GM19463 (cell line): Measurements from ENCODE around the gene PUDP.
A peak's percentile ranks its signal among the peaks of the same experiment; 100 is the strongest.

ENCODE experiments used
- ATAC-seq: cut with Tn5 transposase; IDR thresholded peaks from one replicate; pipeline ENCODE4 v1.9.1; 2021; ENCODE audit warnings: mild to moderate bottlenecking, moderate library complexity; ENCODE audit not compliant: unreplicated experiment

PUDP gene

GRCh38 chrX:7076245-7076661, 71.7 kb downstream of the PUDP start:
- ATAC-seq: no peak

DNA sequence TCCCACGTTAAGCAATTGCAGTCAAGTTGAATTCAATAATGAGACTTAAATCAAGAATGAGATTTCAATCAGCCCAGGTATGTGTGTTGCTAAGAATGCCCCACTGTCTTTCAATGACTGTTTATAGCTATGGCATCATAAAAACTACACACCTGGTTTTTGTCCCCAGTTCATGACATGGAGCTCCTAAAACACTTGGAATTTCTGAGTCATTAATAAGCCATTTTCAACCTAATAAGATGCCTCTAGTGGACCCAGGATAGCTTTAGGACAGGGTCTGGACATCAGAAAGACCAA, 73.1 kb downstream of the PUDP start:
- no peak for ATAC-seq

DNA sequence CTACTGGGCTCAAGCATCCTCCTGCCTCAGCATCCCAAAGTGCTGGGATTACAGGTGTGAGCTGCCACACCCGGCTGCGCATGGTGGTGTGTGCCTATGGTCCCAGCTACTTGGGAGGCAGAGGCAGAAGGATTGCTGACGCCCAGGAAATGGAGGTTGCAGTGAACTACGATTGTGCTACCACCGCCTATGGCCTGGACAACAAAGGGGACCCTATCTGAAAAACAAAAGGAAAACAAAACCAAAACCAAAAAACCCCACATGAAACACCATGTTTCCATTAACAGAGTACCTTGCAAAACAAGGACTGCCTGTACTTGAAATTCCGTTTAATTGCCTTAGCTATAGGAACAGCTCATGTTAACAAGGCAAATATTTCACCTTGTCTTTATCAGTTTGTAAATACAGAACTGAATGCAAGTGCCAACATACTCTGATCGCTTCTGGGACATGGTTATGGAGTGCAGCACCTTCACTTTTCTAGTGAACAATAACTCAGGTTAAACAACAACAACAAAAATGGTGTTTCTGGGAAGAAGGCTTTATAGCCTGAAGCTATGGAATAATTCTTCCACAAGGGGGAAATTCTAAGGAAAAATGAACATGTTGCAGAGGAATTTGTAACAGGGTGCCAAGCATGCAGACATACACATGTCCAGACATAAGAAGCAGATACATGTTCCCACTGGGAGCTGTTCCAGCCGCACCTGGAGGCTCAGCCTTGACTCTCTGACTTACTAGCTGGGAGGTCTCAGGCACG, 73.6 kb downstream of the PUDP start:
- ATAC-seq: no peak

- ATAC-seq: no peak
Observed at GRCh38 chrX:7073336-7073735, 74.6 kb downstream of the PUDP start.

- ATAC-seq: no peak
Observed at GRCh38 chrX:7072856-7073255, 75.1 kb downstream of the PUDP start.

DNA sequence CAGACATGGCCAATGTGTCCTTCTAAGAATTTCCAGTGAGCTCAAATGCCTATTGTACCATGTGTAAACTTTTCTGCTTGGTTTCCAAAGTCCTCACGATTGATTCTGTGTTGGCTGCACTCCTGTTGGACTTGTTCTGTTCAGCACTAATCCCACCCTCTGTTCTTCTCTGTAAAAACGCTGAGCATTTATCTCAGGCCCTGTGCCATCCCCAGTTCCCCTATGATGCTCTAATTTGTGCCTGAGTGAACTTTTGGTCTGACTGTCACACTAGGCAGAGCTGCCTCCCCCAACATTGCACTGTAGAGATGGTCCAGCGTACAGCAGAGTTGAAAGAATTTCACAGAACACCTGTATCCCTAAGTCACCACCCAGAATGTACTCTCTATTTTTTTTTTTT, 76.6 kb downstream of the PUDP start:
- ATAC-seq: peak; percentile 36

GRCh38 chrX:7069556-7069955, 78.4 kb downstream of the PUDP start:
- ATAC-seq: no peak

GRCh38 chrX:7068939-7069367, 79.0 kb downstream of the PUDP start:
- no peak for ATAC-seq

DNA sequence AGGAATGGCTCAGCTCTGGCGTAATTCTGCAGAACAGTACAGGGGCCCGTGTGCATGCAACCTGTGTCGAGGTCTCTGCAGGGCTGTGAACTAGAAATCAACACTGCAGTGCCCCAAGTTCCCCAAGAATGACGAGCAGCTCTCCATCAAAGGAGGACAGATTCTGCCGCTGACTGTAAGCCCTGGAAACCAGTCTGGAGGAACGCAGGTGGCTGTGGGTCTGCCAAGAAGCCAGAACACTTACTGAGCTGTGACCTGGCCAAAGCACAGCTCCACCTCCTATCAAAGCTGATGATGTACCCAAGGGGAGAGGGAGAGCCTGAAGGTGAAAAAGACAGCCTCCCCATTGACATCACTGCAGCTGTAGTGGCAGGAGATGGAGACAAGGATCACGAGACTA, 80.7 kb downstream of the PUDP start:
- ATAC-seq: no peak

- ATAC-seq: no peak
Observed at GRCh38 chrX:7065473-7065872, 82.5 kb downstream of the PUDP start.

DNA sequence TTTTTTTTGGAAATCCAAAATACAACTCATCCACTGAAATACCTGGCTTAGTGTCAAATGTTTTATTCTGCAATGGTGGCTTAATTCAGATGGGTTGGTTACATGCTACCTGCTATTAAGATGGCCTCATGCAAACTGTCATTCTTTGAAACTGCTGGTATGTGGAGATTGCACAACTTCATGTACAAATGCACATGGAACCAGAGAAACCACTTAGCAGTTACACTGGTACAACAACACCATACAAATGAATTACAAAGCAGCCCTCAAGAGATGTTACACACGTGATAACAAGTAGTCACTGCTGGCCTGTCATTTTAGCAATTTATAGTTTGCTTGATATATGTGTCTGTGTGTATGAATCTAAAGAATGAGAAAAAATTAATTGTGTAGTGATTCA, 85.0 kb downstream of the PUDP start:
- ATAC-seq: no peak

- ATAC-seq: no peak
Observed at GRCh38 chrX:7062276-7062675, 85.7 kb downstream of the PUDP start.

DNA sequence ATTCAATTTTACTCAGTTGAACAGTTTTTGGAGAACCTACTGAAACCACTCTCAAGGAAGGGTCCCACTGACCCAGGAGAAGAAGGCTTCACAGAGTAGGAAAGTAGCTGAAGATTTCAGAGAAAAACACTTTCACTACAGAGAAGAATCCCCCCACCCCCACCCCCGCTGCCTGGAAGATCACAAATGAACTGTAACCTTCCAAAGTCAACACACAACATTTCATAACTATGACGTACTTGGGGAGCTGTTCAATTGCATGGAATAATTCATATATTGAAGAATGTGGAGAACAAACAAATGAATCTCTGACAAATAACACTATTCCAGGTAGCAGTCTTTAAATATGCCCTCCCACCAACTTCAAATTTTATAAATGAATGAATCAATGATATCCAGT, 86.5 kb downstream of the PUDP start:
- ATAC-seq: no peak

GRCh38 chrX:7060444-7060843, 87.5 kb downstream of the PUDP start:
- no peak for ATAC-seq

DNA sequence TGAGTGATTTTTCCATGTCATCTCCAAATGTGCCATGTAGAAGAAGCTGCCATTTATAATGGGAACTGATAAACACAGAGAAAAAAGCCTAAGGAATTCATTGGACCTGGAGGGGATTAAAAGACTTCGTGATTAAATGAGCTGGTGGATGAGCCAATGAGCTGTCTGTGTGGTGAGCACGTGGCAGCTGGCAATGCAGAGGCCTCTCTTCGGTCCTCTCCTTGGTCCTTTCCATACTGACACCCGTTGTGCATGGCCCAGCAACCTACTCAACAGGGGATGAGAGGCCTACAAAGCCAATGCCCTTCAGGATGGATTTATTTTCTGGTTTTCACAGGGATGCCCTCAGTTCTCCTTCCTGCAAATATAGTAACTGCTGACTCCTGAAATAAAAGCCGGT, 88.1 kb downstream of the PUDP start:
- peak; percentile 1 for ATAC-seq

GRCh38 chrX:7059214-7059838, 88.6 kb downstream of the PUDP start:
- ATAC-seq: peak; percentile 87

GRCh38 chrX:7055386-7056137, 92.4 kb downstream of the PUDP start:
- ATAC-seq: no peak

DNA sequence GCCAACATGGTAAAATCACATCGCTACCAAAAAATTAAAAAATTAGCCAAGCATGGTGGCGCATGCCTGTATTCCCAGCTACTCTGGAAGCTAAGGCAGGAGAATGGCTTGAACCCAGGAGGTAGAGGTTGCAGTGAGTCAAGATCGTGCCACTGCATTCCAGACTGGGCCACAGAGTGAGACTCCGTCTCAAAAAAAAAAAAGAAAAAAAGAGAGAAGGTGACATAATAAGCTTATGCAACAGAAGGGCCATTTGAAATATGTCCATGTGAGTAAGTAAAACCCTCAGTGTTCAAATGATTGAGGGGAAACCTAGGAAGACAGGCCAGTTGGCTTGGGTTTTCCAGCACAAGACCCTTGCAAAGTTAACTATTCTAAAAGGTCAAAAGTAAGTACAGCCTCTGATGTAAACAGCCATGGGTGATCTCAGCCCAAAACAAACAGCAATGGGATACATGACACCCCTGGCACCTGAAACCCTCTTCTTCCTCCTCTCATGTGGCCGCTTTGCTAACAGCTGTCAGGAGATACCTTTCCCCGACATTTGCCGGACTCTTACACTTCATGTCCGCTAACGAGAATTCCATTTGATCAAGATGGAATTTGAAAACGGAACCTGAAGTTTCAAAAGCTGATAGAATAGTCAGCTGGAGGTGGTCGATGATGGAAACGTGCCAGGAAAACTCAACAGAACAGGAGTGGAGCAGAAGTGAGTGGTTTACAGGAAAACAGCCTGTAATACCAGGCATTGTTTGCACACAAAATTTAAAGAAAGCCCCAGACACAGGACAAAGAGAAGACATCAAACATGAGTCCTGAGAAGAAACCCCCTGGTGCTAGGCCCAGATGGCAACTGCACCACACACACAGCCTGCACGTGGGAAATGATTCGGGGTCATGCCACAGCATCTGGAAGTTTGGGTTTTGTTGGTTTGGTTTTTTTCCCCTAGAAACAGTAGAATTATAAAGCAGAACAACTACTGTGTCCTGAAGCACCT, 93.4 kb downstream of the PUDP start:
- no peak for ATAC-seq

GRCh38 chrX:7052541-7052940, 95.4 kb downstream of the PUDP start:
- ATAC-seq: no peak

DNA sequence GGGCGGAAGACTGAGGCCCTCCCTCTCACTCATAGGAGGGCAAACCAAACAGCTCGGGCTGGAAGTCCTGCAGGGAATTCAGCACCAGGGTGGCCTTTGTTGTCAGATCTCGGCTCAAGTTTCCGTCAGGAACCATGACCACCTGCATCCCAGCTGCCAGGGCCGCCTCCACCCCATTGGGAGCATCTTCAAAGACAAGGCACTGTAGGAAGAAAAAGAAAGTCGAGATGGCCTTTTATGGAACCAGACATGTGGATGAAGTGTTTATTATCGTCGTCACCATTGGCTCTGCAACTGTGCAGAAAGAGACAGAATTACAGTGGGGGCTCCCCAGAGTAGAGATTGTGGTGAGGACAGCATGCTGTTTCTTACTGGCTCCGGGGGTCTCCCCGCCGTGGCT, 97.7 kb downstream of the PUDP start:
- no peak for ATAC-seq

DNA sequence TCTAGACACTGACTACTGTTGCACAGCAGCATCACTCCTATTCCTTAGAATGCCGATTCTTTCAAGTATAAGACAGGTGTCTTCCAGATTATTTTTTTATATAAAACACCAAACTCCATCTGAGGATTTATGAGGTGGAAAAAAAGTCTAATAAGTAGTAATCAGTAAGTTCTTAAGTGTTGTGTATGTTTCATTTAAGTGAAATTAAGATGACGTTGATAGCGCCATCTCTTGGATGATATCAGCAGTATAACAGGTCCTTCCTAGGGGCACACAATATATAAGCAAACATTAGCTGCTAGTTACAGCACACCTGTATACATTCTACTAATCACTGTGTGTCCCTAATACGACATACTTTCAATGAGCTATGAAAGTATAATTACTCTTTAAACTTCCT, 100.0 kb downstream of the PUDP start:
- no peak for ATAC-seq
